ENCODE data around the gene ADRA2B.
A peak's percentile ranks its signal among the peaks of the same experiment; 100 is the strongest.
"Not testable (repeated sequence)": the region's sequence is repeated elsewhere in the genome, so short reads cannot be mapped to it uniquely, and the experiment has no call there.

The ADRA2B gene

DNA sequence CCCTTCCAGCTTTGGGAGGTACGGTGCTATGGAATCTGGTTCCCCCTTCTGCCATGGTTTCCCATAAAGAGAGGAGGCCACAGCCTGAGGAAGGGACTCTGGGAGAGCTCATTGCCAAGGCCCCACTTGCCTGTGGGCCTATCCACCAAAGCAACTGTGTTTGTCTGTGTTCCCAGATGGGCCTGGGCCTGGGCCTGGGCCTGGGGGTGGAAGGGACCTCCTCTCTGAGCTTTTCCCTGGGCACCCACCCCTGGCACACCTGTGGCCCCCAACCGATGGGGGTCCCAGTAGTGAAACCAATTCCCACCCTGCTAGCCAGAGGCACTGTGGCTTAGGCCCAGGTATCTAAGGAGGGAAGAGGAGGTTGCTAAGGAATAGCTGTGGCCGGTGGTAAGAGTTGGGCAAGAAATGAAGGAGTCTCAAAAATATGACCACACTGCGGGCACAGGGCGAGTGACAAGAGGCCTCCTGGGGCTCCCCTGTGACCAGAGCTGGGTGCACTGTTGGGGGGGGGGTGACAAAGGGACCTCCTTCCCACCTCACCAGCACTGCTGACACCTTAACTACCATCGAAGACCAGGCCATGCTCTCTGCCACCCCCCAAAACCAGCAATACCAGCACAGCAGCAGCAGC, 33.8 kb upstream of the ADRA2B start:
- no peak for DNase-seq

DNA sequence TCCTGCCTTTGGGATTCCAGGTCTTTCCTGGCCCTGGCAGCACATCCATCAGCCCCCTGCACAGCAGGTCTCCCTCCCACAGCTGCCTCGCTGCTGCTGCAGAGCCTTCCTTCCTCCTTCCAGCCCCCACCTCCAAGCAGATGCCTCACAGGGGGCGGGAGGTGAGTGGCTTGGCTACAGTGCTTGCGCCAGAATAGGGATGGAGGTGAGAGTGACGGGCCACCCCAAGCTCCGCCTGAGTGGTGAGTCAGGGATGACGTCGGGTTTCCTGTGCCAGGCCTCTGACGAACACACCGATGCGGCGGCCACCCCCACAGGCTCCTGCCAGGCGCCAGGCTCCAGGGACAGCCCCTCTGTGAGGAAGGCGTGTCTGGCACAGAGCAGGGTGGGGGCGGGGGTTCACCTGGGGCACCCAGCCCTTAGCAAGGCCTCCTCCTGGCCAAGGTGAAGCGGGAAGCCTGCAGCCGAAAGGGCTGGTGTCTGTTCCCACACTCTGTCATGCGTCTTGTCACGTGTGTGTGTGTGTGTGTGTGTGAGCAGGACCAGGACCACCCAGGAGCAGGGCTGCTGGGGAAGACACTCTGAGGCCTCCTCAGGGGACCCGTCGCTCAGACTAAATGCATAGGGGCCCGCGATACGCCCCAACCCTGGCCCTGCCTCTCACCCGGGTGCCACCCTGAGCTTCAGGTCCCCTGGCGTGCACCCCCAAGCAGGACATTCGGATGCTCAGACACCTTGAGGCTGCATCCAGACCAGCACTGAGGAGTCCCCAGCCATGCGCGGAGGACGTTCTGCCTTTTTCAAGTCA, 32.2 kb upstream of the ADRA2B start:
- DNase-seq: peak; percentile 75

DNA sequence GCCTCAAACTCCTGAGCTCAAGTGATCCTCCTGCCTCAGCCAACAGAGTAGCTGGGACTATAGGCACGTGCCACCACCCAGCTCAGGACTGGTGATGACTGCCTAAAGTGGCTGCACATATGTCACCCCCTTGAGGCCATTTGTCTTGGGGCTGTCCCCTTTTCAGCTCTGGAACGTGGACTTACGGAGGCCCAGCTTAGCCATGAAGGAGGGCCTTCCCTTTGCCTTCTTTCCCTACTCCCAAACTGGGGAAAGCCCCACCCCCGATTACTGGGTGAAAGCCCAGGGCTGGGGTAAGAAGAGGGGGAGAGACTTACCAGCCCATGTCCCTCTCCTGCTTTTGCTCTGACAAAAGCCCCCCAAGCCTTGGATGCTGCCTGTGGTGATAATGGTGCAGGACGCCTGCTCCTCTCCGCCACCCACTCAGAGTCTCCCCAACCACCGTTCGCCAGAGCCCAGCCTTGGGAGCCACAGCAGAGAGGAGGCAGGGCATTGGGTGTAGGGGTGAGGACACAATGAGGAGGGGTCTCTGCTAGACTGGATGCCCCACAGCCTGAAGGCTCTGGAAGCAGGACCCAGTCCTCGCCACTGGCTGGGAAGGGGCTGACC, 31.3 kb upstream of the ADRA2B start:
- DNase-seq: no peak

DNA sequence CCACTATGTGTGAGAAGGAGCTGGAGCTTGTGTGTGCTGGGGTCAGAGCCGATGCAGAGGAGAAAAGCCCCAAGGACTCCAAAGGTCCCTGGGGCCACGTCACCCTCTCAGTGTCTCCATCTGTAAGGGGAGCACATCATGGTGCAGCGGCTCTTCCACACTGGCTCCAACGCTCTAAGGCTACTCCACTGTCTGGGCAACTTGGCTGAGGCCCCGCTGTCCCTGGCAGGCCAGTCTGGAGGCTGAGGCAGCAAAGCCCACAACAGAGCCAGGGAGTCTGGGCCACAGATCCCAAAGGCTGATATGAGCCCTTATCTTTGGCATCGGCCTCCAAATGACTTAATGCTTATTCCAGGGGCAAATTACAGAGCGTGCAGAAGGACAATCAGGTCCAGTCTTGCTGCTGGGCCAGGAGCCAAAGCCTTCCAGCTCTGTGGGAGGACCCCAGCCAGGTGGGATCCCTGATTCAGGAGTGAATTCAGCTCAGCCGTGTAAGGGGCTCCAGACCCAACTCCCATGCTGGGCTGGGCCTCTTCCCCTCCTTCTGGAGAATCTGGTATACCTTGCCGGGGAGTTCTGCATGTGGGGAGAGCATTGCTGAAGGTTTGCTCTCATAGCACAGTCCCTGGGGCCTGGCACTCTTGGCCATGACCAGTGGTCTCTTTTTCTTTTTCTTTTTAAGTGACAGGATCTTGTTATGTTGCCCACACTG, 30.7 kb upstream of the ADRA2B start:
- no peak for DNase-seq

DNA sequence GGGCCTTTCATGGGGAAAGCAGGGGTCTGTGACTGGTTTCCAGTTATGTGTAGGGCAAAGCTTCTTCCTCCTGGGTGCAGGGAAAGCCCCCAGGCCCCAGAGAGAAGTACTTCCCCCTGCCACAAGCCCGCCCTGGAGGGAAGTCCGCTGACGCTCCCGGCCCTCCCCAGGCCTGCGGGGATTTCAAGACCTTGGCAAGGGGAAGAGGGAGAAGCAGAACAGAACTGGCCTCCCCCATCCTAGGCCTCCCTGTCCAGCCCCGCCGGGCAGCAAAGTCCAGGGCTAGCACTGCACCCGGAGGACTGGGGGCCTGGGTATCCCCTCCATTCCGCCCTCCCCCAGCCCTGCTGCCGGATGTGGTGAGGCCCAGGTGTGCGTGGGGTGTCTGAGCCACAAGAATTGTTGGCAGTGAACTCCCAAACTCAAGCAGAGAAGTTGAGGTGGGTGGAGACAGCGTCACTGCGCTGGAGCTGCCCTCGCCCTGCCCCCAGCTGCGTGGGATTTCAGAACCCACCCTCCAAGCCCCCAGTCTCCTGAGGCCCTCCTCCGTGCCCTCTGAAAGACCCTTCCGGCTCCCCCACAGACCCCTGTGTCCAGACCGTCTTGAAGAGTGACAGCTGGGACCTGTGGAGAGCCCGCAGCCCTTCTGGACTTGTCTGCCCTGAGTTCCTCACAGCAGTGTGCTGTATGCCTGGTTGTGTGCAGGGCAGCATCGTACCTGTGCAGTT, 29.9 kb upstream of the ADRA2B start:
- DNase-seq: no peak

DNA sequence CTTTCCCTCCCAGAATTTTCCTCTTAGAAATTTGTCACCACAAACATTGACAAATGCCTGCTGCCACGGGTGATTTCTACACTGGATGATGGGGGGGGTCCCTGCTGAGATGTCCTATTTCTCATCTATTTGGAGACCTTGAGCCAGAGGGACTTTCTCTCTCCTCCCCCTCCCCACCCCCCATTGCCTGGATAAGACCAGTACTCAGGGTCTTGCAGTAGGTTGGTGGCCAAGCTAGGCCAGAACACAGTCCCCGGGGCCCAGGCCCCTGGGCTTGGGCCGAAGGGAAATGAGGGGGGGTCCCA, 29.4 kb upstream of the ADRA2B start:
- DNase-seq: no peak

DNA sequence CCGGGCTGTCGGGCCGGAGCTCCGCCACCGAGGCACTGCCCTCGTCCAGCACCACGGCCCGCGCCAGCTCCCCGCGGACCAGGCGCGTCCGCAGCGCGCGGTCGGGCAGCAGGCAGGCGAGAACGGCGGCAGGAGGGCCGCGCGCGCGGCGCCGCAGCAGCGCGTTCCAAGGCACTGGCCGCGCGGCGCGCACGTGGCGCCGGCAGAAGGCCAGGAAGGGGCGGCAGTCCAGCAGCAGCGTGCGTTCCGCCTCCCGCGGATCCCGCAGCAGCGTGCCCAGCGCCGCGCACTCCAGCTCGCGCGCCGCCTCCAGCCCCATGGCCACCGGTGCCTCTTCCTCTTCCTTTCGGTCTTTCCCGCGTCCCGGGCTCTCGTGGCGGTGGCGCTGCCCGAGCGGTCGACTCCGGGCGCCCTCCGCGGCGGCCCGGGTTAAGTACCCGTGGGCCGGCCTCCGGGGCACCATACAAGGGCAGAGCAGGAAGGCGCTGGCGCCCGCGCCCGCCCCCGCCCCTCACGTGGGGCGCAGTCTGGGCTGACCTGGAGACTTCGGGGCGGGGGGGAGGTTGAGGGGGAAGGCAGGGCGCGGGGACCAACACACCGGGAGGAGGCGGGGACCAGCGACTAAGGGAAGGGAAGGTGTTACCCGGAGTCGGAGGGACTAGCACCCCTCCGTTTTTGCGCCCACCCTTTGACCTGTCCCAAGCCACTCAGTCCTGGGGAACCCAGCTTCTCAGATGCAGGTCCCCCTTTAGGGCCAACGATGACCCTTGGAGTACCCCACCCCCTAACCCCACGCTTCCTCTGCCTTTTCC, 28.9 kb upstream of the ADRA2B start, which contains the start of gene DUSP2:
Gene DUSP2, minus strand, starts transcription at position 405 of the 812 bp plus-strand sequence. Its CDS starts 86 bp downstream, at position 319.
- peak; percentile 18 for DNase-seq

DNA sequence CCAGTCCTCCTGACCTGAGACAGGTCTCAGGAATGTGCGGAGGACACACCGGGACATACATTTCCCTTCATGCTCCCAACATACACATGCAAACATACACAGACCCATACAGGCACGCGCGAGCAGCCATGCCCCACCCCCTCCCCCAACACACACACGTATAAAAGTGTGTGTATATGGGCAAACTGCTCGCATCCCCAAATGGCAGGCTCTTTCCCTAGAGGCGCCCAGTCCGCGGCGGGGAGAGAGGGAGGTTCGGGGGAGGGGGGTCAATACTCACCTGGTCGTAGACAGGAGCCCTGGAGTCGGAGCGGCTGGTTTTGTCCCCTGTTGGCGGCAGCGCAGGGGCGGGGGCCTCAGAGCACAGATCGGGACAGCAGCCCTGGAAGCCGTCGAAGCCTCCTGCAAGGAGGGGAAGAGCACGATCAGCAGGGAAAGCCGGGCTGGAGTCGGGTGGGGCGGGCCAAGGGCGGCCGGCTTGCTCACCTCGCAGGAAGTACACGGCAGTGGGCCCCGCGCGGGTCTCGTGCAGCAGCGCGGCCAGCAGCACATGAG, 28.2 kb upstream of the ADRA2B start:
- DNase-seq: no peak

DNA sequence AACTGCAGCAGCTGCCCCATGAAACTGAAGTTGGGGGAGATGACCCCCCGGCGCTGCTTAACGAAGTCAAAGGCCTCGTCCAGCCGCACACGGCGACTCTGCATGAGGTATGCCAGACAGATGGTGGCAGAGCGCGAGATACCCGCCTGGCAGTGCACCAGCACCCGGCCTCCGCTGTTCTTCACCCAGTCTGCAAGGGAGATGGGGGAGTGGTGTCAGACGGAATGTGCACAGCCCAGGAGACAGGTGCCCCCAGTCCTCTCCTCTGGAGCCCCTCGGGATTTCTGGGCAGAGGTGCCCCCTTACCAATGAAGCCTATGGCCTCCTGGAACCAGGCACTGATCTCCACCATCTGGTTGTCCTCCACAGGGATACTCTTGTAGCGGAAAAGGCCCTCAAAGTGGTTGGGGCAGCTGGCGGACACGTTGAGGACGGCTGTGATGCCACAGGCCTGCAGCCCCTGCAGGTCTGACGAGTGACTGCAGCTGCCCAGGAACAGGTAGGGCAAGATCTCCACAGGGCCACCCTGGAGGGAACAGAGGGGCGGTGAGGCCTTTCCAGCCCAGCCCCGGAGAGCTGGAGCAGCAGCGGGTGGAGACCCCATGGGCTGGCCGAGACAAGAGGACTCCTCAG, 27.6 kb upstream of the ADRA2B start:
- DNase-seq: no peak

DNA sequence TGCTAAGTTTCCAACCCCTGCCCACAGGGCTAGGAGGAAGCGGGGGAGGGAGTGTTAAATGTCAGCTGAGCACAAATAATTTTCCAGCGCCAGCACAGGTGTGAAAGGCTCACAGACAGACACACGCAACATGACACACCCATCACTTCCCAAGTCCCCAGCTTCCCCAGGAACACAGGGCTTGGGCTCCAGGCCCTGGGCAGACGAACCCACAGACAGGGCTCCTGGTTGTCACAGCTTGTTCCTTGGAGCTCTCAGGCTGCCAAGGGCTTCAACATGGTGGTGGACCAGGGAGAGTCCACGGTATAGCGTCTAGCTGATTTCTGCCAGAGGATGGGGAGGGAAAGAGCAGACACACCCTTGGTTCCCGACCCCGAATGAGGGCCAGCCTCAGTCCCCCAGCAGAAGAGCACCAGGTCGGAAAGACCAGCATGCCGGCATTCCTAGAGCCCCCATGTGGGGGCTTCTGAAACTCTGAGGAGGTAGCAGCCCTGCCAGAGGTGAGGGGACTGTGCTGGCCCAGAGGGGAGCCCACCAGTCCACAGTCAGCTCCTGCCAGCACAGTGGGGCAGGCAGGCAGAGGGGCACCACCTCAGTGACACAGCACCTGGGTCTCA, 27.0 kb upstream of the ADRA2B start:
- DNase-seq: no peak

DNA sequence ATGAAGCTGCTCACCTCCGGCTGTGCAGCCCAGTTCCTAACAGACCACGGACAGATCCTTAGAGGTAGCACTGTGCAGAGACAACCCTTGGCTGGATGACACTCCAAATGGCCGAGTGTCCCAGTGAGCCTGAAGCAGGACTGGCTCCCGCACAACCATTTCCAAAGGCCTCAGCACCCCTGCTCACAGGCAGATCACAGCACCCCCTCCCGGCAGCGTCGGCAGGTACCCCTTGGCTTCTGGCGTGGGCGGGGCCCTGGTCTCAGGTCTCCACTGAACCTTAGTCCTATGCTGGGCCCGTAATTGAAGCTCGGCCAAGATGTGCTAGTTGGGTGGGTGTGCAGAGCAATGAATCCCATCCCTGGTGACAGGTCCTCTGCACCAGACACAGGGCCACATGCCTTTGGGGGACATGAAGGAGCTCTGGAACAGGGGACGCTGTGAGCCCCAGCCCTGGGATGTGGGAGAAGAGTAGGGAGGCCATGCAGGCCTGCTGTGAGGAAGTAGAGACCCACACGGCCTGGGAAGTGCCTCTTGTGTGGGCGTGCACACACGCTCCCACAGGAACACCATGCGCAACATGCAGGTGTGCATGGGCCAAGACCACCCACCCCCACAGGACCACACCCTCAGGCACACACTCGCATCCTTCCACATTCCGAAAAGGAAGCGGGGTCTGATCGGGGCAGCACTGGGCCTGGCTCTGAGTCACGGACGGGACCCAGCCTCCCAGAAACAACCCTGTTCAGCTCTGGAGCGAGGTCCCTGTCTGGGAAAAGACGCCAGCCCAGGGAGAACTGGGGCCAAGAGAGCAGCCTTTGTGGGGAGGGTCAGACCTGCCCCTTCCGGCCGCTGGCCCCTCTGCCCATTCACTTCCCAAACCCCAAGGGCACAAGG, 26.1 kb upstream of the ADRA2B start:
- no peak for DNase-seq

DNA sequence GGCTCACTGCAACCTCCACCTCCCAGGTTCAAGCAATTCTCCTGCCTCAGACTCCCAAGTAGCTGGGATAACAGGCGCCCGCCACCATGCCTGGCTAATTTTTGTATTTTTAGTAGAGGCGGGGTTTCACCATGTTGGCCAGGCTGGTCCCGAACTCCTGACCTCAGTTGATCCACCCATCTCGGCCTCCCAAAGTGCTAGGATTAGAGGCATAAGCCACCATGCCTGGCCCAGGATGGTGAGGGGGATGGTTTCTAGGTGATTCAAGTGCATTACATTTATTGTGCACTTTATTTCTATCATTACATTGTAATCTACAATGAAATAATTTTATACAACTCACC, 25.2 kb upstream of the ADRA2B start:
- not testable (repeated sequence) for DNase-seq

DNA sequence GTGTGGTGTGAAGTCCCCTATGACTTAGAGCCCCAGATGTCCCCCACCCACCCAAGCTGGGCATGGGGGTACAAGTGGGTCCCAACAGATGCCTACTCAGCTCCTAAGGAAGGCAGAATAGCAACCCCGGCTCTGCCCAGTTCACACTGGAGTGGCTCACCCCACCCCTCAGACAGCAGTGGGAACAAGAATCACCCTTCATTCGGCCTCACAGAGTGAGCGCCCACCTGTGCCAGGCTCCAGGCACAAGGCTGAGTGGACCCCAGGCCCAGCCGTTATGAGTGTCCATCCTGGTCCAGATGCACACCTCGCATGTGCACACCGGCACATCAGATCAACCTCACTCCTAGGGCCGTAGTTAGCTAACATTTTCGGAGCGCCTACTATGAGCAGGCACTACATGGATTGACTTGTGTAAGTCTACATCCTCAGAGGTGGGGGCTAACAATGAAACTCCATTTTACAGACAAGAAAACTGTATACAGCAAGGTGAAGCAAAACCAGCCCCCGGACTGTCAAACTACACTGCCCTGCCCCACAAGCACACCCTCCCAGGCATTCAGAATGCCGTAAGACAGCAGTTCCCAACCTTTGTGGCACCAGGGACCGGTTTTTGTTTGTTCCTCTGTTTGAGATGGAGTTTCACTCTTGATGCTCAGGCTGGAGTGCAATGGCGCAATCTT, 24.7 kb upstream of the ADRA2B start:
- DNase-seq: no peak

DNA sequence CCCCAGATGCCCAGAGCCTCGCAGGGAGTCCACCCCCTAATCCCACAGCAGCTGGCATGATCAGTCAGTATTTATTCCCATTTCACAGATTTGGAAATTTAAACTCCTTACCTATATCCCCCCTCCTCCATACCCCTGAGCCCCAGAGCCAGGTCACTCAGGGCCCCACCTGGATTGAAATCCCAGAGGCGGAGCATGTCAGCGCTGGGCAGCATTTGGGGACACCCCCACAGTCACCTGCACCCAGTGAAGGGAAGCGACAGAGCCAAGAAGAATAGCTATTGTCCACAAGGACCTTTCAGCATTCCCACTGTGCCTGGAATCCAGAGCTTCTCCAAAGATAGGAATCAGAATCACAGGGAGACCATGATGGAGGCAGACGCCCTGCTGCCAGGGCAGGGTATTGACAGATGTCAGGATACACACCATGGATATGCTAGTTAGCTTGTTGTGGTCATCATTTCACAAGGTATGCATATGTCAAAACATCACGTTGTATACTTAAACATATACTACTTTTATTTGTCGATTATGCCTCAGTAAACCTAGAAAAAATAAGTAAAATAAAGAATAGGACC, 22.9 kb upstream of the ADRA2B start:
- no peak for DNase-seq

DNA sequence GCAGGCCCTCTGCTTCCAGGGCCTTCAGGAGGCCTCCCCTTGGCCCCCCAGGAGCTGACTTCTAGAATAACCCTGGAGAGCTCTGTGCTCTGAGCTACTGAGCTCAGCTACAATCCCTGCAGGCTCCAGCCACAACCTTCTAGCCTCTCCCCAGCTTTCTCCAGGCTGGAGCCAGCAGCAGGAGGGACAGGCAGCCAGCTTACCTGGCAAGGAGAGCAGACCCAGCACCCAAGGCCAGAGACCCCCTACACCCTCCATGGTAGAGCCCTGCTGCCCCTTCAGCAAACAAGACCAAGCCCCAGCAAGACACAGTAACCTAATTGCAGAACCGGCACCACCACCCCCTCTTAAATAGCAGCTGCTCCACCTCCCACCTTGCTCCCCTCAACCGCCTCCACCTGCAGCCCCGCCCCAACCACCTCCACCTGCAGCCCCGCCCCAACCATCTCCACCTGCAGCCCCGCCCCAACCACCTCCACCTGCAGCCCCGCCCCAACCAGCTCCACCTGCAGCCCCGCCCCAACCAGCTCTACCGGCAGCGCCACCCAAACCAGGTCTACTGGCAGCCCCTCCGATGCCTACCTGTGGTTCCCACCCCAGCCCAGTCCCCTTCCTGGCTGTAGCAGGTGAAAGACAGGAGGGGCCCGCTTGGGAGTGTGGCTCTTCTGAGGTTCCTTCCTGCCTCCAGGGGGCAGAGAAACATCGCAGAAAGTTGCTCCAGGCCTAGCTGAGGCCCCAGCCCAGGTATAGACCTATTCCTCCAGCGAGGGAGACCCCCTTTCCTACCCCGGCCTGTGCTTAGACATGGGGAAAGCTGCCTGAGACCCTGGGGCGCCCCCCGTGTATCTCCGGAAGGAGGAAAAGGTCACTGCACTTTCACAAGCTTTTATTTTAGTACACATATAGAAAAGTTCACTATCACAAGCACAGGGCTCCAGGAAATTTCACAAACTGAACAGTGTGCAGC, 22.1 kb upstream of the ADRA2B start, which contains the start of gene ASTL:
Gene ASTL, minus strand, starts transcription at position 324 of the 967 bp plus-strand sequence. Its CDS starts 66 bp downstream, at position 258.
- DNase-seq: no peak

DNA sequence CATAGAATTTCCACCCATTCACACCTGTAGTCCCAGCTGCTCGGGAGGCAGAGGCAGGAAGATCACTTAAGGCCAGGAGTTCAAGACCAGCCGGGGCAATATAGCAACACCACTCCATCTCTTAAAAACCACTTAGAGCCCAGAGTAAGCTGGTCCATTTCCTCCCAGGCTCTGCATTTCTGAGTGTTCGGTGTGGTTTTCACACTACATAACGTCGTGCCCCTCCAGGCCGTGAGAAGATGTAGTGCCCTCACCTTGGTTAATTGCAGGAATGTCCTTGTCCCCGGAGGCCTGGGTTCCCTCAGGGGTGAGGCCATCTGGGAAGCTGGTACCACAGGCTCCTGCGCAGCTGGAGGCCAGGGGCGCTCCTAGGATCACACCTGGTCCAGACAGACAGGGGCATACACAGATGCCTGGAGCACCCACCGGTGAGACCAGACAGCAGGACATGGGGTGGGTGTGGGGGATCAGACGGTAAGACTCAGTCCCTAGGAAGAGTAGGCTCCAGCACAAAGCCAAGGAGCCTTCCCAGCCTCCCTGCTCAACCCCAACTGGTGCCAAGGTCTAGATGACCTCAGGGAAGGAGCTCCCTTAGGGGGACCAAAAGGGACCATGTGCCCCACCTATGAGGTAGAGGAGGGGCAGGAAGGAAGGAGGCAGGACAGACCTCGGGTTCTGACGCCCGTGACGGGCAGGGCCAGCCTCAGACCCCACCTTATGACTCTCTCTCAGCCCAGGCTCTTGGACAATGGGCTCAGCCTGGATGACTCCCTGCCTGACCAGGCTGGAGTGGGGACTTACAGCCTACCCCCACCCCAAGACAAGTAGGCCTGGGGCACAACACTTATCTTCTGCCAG, 21.2 kb upstream of the ADRA2B start:
- DNase-seq: no peak
